KG1 (cell line): ENCODE results near the gene MNDA.
"Not testable (repeated sequence)": the region's sequence is repeated elsewhere in the genome, so short reads cannot be mapped to it uniquely, and the experiment has no call there.

Source experiments
- DNase-seq: peaks from one replicate; lab custom pipeline; 2025; lab: John Stamatoyannopoulos, UW

MNDA gene

DNA sequence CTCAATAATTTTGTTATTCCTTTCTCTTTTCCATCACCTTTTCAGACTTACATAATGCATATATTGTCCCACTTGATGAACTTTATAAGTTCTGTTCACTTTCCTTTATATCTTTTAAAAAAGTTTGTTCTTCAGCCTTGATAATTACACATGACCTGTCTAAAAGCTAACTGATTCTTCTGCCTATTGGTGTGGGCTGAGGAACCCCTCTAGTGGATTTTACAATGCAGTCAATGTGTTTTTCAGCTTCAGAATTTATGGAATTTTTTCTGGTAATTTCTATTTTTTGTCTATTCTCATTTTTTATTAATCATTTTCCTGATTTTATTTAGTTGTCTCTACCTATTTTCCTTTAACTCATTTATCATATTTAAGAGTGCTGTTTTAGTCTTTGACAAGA lies 7.5 kb downstream of the MNDA start:
- DNase-seq = no peak

DNA sequence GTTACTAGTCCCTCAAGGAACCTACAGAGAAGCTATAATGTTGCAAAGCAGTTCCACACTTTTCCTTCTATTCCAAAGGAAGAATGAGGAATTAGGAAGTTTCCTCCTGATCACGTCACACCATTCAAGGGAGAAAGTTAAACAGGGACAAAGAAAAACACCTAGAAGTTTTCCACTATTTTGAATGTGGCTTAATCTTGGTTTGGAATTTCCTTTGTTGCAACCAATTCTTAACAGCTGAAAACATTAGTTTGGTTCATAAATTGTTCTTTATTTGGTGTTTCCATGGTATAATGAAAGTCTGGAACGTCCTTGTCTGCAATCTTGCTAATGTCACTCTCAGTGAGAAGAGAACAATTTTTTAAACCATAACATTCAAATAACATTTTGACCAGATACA lies 8.4 kb downstream of the MNDA start:
- DNase-seq = no peak

DNA sequence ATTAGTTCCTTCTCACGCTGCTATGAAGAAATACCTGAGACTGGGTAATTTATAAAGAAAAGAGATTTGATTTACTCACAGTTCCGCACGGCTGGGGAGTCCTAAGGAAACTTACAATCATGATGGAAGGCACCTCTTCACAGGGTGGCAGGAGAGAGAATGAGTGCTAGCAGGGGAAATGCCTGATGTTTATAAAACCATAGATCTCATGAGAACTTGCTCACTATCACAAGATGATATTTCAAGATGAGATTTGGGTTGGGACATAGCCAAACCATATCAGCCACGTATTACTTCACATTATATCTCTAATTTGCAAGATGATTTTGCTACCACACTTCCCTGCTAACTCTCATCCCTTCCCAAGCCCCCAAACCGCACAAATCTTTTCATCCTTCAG lies 9.1 kb downstream of the MNDA start:
- no peak for DNase-seq

DNA sequence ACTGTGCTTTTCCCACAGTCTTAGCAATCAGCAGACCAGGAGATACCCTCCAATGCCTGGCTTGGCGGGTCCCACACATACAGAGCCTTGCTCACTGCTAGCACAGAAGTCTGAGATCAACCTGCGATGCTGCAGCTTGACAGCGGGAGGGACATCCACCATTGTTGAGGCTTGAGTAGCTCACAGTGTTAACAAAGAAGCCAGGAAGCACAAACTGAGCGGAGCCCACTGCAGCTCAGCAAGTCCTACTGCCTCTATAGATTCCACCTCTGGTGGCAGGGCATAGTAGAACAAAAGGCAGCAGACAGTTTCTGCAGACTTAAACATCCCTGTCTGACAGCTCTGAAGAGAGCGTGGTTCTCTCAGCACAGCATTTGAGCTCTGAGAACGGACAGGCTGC lies 33.4 kb downstream of the MNDA start:
- no peak for DNase-seq

DNA sequence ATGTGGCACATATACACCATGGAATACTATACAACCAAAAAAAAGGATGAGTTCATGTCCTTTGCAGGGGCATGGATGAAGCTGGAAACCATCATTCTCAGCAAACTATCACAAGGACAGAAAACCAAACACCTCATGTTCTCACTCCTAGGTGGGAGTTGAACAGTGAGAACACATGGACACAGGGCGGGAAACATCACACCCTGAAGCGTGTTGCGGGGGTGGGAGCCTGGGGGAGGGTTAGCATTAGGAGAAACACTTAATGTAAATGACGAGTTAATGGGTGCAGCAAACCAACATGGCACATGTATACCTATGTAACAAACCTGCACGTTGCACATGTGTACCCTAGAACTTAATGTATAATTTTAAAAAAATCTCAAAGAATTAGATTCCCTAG lies 39.3 kb downstream of the MNDA start:
- not testable (repeated sequence) for DNase-seq

DNA sequence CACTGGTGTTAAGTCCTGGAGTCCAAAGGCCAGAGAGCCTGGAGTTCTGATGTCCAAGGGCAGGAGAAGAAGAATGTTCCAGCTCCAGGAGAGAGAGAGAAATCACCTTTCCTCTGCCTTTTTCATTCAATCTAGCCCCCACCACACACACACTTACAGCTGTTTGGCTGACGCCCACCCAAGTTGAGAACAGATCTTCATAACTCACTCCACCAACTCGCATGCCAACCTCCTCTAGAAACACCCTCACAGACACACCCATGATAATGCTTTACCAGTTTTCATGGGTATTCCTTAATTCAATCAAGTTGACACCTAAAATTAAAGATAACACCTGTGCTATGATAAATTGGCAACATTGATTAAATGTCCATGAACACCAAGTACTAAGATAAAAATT lies 42.0 kb downstream of the MNDA start:
- DNase-seq = no peak

DNA sequence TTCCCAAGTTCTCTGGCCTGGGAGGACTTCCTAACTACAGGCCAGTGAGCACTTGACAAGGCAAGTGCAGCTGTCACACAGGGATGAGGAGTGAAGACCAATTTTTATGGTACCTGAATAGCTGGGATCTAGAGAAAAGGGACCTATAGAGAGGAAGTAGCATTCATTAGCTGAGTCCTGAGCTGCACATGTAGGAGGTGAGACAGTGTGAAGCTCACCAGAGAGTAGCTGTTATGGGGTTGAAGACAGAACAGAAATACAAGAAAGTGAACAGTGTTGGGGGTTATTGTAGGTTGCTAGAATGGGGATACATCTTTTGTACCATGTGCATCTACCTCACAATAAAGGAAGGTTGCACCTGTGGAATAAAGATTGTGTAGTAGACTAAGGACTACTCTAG lies 62.5 kb downstream of the MNDA start:
- no peak for DNase-seq

DNA sequence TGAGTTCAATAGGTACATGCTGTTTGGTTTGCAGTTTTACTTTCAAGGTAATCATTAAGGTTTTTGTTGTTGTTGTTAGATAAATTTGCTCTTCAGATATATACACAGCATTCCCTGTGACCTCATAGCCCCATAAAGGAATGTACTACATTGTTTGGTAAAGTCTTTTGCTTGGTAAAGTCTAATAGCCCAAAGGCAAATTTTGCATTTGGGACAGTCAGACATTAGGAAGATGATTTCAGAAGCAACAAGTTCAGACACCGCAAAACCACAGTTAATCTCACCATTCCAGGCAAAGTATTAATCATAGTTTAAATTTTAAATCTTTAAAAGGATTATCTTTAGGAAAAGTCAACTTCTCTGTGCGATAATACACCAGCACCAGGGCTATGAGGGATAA lies 67.6 kb downstream of the MNDA start:
- DNase-seq = no peak
